Panc1 (cell line): Measurements from ENCODE around the gene SAMD4A.

Experiments
- CTCF ChIP-seq: fragments of 450-650 bp; IDR thresholded peaks from 2 replicates; pipeline ENCODE4 v1.5.1; 2017; ENCODE audit warnings: mild to moderate bottlenecking
- POLR2AphosphoS5 ChIP-seq: IDR thresholded peaks from 2 replicates; pipeline ENCODE4 v1.6.1; 2012; ENCODE audit warnings: mild to moderate bottlenecking, low read depth, low read length, moderate library complexity
- SIN3A ChIP-seq: IDR thresholded peaks from 2 replicates; pipeline ENCODE4 v1.6.1; 2012; ENCODE audit warnings: low read depth, mild to moderate bottlenecking, low read length, moderate library complexity, borderline replicate concordance; ENCODE audit not compliant: insufficient read depth
- TF ChIP-seq, protein P1 (sequence below), 2 experiments: IDR thresholded peaks; 2 replicates each; pipeline ENCODE4 v1.6.1; 2011 to 2012; ENCODE audit warnings: low read depth in 2 of 2, control low read depth in 1 of 2, low read length in 1 of 2, mild to moderate bottlenecking in 1 of 2, moderate library complexity in 1 of 2; ENCODE audit not compliant: insufficient read depth in 1 of 2

- no peak for TF ChIP-seq CTCF
- TF ChIP-seq, protein P1, sequence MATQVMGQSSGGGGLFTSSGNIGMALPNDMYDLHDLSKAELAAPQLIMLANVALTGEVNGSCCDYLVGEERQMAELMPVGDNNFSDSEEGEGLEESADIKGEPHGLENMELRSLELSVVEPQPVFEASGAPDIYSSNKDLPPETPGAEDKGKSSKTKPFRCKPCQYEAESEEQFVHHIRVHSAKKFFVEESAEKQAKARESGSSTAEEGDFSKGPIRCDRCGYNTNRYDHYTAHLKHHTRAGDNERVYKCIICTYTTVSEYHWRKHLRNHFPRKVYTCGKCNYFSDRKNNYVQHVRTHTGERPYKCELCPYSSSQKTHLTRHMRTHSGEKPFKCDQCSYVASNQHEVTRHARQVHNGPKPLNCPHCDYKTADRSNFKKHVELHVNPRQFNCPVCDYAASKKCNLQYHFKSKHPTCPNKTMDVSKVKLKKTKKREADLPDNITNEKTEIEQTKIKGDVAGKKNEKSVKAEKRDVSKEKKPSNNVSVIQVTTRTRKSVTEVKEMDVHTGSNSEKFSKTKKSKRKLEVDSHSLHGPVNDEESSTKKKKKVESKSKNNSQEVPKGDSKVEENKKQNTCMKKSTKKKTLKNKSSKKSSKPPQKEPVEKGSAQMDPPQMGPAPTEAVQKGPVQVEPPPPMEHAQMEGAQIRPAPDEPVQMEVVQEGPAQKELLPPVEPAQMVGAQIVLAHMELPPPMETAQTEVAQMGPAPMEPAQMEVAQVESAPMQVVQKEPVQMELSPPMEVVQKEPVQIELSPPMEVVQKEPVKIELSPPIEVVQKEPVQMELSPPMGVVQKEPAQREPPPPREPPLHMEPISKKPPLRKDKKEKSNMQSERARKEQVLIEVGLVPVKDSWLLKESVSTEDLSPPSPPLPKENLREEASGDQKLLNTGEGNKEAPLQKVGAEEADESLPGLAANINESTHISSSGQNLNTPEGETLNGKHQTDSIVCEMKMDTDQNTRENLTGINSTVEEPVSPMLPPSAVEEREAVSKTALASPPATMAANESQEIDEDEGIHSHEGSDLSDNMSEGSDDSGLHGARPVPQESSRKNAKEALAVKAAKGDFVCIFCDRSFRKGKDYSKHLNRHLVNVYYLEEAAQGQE (IDR thresholded peaks at IDR 0.05; ENCODE audit: insufficient read depth in 1 of 2, low read depth in 2 of 2, low read length in 1 of 2), result no peak
- TF ChIP-seq POLR2AphosphoS5, result no peak
- no peak for TF ChIP-seq SIN3A
These were observed 176.5 kb downstream of the SAMD4A start for GRCh38 chr14:54743382-54743781.
